Testis (tissue), 2 donors: ENCODE measurements around the gene CNTN4.

Experiments
- CTCF ChIP-seq, 3 experiments: fragments of 450-650 bp in 2 of 3; fragments of 200-600 bp in 1 of 3; sonication (generic) in 1 of 3; IDR thresholded peaks; one replicate each; pipeline ENCODE4 v1.5.1; 2016 to 2019; ENCODE audit warnings: antibody characterized with exemption in 3 of 3, mild to moderate bottlenecking in 2 of 3, moderate library complexity in 1 of 3
- POLR2A ChIP-seq: fragments of 450-650 bp; IDR thresholded peaks from one replicate; pipeline ENCODE4 v1.6.1; 2017; ENCODE audit warnings: antibody characterized with exemption, mild to moderate bottlenecking, moderate library complexity

- TF ChIP-seq CTCF (IDR thresholded peaks at IDR 0.05) (no peak), POLR2A (no peak)
Observed at GRCh38 chr3:2204054-2204453, 105.4 kb downstream of the CNTN4 start.
